Prostate gland (tissue), 2 donors: ENCODE results near the gene SIVA1.

Experiments used
- CTCF ChIP-seq, 4 experiments: fragments of 200-600 bp in 2 of 4; fragments of 450-650 bp in 2 of 4; sonication (generic) in 2 of 4; IDR thresholded peaks; 1 replicate in 3 of 4; 2 replicates in 1 of 4; pipeline ENCODE4 v1.5.1; 2016 to 2019; ENCODE audit warnings: antibody characterized with exemption in 4 of 4, mild to moderate bottlenecking in 2 of 4, moderate library complexity in 2 of 4
- POLR2A ChIP-seq: fragments of 450-650 bp; IDR thresholded peaks from one replicate; pipeline ENCODE4 v1.6.1; 2016; ENCODE audit warnings: antibody characterized with exemption, mild to moderate bottlenecking

- TF ChIP-seq CTCF (IDR thresholded peaks at IDR 0.05) (no peak), POLR2A (no peak)
Measured at GRCh38 chr14:104732931-104733681, 19.8 kb upstream of the SIVA1 start.
